Parathyroid adenoma (tissue), 2 donors: ENCODE data around the gene BACH1.
A peak's percentile ranks its signal among the peaks of the same experiment; 100 is the strongest.

ENCODE experiments used
- H2AFZ ChIP-seq: fragments of 300-600 bp; sonication (generic); one replicate; pipeline ENCODE4 v1.7.0; 2017; ENCODE audit warnings: antibody characterized with exemption, mild to moderate bottlenecking
- H3K27ac ChIP-seq: fragments of 300-600 bp; sonication (generic); one replicate; pipeline ENCODE4 v1.7.0; 2017
- H3K27me3 ChIP-seq: fragments of 300-600 bp; sonication (generic); one replicate; pipeline ENCODE4 v1.7.0; 2017; ENCODE audit warnings: low read length; ENCODE audit not compliant: control insufficient read depth, insufficient read depth
- H3K36me3 ChIP-seq: fragments of 300-600 bp; sonication (generic); one replicate; pipeline ENCODE4 v1.7.0; 2017; ENCODE audit warnings: low read length; ENCODE audit not compliant: control insufficient read depth, insufficient read depth
- H3K4me1 ChIP-seq: fragments of 300-600 bp; sonication (generic); one replicate; pipeline ENCODE4 v1.7.0; 2017; ENCODE audit warnings: control low read depth
- H3K4me2 ChIP-seq: fragments of 300-600 bp; sonication (generic); one replicate; pipeline ENCODE4 v1.7.0; 2017; ENCODE audit warnings: low read length
- H3K4me3 ChIP-seq: fragments of 300-600 bp; sonication (generic); one replicate; pipeline ENCODE4 v1.7.0; 2017; ENCODE audit warnings: low read depth, low read length
- H3K79me2 ChIP-seq: fragments of 300-600 bp; sonication (generic); one replicate; pipeline ENCODE4 v1.7.0; 2017; ENCODE audit warnings: control low read depth
- H3K9ac ChIP-seq: fragments of 300-600 bp; sonication (generic); one replicate; pipeline ENCODE4 v1.7.0; 2017; ENCODE audit warnings: mild to moderate bottlenecking
- H3K9me3 ChIP-seq: fragments of 300-600 bp; sonication (generic); one replicate; pipeline ENCODE4 v1.7.0; 2017; ENCODE audit warnings: low read length; ENCODE audit not compliant: control insufficient read depth
- CTCF ChIP-seq: fragments of 300-600 bp; sonication (generic); IDR thresholded peaks from one replicate; pipeline ENCODE4 v1.7.0; 2017; ENCODE audit warnings: antibody characterized with exemption, mild to moderate bottlenecking
- donor health status: primary hyperparathyroidism.

BACH1 gene

DNA sequence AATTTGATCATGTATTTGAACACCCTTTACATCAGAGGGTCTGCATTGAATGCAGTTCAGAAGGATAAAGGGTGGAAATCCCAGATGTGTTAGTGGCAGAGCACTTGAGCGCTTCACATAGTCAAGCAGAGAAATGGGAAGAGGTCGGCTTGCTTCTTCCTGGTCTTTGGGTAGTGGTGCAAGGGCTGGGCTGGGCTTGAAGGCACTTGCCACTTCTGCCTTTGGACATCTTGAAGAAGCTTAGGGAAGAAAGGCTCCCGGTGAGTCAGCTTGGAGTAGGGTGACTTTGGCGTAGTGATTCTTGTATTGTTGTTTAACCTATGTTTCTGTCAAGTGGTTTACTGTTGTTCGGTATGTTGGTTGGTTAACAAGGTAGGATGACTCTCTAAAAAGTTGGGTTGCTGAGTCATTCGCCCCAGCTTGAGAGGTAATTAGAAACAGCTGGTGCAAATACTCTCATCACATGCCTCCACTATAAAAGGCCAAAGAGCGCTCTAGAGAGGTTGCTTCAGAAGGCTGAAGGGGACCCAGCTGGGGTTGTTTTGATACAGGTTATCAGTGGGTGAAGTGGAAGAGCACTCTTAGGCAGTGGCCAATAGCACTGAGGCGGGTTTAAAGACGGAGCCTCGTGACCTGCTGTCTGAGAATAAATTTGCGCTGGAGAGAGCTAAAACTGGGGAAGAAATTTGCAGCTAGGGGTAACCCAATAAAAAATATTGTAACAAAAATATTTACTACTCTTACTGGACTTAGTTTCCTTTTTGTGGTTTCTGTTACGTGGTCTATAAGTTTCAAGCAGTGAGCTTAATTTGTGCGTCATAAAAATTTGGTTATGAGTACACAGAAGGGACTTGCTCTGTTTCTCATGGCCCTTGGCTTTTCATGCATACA, 1.4 kb downstream of the BACH1 start:
- TF ChIP-seq CTCF: no peak
- Histone ChIP-seq H3K79me2 (no peaks in the 10 kb centered on the region), H3K4me1 (no peaks in the 10 kb centered on the region), H3K4me2 (peak overlapping the region; percentile 91), H3K9ac (no peak overlapping the region), H2AFZ (no peak overlapping the region), H3K36me3 (no peaks in the 10 kb centered on the region), H3K27me3 (no peaks in the 10 kb centered on the region), H3K9me3 (no peaks in the 10 kb centered on the region), H3K4me3 (peak overlapping the region; percentile 75), H3K27ac (peak overlapping the region; percentile 53)

DNA sequence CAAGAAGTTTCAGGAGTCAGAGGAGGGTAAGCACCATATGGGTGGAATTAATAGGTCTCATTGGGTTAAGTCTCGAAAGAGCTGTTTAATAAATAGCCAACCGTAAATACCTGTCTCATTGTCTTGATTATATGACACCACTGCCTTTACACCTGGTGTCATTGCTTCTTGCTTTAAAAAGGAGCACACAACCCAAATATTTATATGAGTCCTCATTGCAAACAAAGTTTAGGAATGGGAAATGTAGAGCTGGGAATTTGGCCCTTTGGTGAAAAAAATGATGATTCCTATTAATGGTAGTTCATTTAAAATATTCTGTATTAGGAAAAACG, 2.1 kb downstream of the BACH1 start:
- no peak overlapping the region for H3K4me2 ChIP-seq
- no peak overlapping the region for H3K4me3 ChIP-seq
- TF ChIP-seq CTCF: no peak
- H3K9ac ChIP-seq: no peak overlapping the region
- no peaks in the 10 kb centered on the region for H3K27me3 ChIP-seq
- H2AFZ ChIP-seq: no peak overlapping the region
- H3K36me3 ChIP-seq: no peaks in the 10 kb centered on the region
- no peaks in the 10 kb centered on the region for H3K4me1 ChIP-seq
- no peak overlapping the region for H3K27ac ChIP-seq
- no peaks in the 10 kb centered on the region for H3K9me3 ChIP-seq
- H3K79me2 ChIP-seq: peaks cover under 1% of the 10 kb centered on the region

GRCh38 chr21:29301691-29302090, 3.0 kb downstream of the BACH1 start:
- Histone ChIP-seq H2AFZ (no peak overlapping the region), H3K27ac (no peak overlapping the region), H3K4me1 (no peaks in the 10 kb centered on the region), H3K9me3 (no peaks in the 10 kb centered on the region), H3K4me3 (no peak overlapping the region), H3K36me3 (no peaks in the 10 kb centered on the region), H3K9ac (no peak overlapping the region), H3K4me2 (no peak overlapping the region), H3K79me2 (peaks cover 2% of the 10 kb centered on the region), H3K27me3 (no peaks in the 10 kb centered on the region)
- no peak for TF ChIP-seq CTCF

GRCh38 chr21:29302359-29302875, 3.7 kb downstream of the BACH1 start:
- no peak overlapping the region for H3K9ac ChIP-seq
- H3K4me2 ChIP-seq: no peak overlapping the region
- no peak overlapping the region for H2AFZ ChIP-seq
- H3K27me3 ChIP-seq: no peaks in the 10 kb centered on the region
- no peaks in the 10 kb centered on the region for H3K9me3 ChIP-seq
- no peaks in the 10 kb centered on the region for H3K4me1 ChIP-seq
- H3K36me3 ChIP-seq: no peaks in the 10 kb centered on the region
- H3K27ac ChIP-seq: no peak overlapping the region
- peaks cover 2% of the 10 kb centered on the region for H3K79me2 ChIP-seq
- no peak overlapping the region for H3K4me3 ChIP-seq
- TF ChIP-seq CTCF: no peak

DNA sequence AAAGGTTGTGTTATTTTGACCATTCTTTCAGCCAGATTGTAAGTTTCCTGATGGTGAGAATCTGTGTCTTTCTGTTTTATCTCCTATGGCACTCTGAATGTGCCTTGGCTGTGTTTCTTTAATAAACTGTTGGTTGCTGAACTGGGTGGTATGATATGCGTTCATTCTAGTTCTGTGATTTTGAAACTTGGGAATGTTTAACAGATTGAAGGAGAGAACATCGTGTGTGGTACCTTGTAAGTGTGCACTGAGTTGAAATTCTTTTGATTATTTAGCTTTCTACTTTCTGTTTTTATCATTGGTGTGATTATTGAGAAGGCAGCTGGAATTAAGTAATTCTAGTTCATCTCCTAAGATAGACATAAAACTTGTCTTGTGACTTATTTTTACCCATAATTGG, 4.6 kb downstream of the BACH1 start:
- H3K4me2 ChIP-seq: no peak overlapping the region
- TF ChIP-seq CTCF: no peak
- H3K9ac ChIP-seq: no peak overlapping the region
- H3K9me3 ChIP-seq: no peaks in the 10 kb centered on the region
- H3K4me1 ChIP-seq: no peaks in the 10 kb centered on the region
- H2AFZ ChIP-seq: no peak overlapping the region
- H3K36me3 ChIP-seq: no peaks in the 10 kb centered on the region
- H3K79me2 ChIP-seq: peaks cover 2% of the 10 kb centered on the region
- H3K27ac ChIP-seq: no peak overlapping the region
- H3K4me3 ChIP-seq: no peak overlapping the region
- H3K27me3 ChIP-seq: no peaks in the 10 kb centered on the region
